ENCODE results near the gene PTRH2.

DNA sequence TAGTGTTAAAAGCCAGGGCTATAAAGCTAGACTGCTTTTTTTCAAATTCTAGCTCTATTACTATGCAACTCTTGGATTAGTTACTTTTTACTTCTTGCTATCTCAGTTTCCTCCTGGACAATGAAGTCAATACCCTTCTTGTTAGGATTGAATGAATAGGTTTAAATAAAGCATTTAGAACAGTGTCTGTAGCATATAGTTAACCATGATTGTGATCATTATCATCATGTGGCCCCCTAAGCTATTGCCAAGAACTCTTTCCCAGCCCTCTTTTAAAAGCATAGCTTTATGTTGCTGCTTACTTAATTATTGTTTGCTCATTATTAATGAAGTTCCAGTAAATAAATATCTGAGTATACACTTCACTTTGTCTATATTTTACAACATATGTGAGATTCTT is 4.7 kb upstream of the PTRH2 start:
- TF ChIP-seq POLR2AphosphoS5 (IDR thresholded peaks at IDR 0.05; ENCODE audit: insufficient read depth, low read depth, low read length) (no peak), FOS (IDR thresholded peaks at IDR 0.05; ENCODE audit: borderline replicate concordance, insufficient read depth, low read length) (no peak), POLR2A (IDR thresholded peaks at IDR 0.05; ENCODE audit: low read depth, low read length) (no peak), EZH2 (IDR thresholded peaks at IDR 0.05; ENCODE audit: borderline replicate concordance, low read depth, low read length, severe bottlenecking) (no peak), JUN (IDR thresholded peaks at IDR 0.05; ENCODE audit: borderline replicate concordance, insufficient read depth, insufficient read length, low read depth) (no peak), MYC (IDR thresholded peaks at IDR 0.05; ENCODE audit: low read depth, low read length) (no peak)
- TF ChIP-seq, protein P1, sequence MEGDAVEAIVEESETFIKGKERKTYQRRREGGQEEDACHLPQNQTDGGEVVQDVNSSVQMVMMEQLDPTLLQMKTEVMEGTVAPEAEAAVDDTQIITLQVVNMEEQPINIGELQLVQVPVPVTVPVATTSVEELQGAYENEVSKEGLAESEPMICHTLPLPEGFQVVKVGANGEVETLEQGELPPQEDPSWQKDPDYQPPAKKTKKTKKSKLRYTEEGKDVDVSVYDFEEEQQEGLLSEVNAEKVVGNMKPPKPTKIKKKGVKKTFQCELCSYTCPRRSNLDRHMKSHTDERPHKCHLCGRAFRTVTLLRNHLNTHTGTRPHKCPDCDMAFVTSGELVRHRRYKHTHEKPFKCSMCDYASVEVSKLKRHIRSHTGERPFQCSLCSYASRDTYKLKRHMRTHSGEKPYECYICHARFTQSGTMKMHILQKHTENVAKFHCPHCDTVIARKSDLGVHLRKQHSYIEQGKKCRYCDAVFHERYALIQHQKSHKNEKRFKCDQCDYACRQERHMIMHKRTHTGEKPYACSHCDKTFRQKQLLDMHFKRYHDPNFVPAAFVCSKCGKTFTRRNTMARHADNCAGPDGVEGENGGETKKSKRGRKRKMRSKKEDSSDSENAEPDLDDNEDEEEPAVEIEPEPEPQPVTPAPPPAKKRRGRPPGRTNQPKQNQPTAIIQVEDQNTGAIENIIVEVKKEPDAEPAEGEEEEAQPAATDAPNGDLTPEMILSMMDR (IDR thresholded peaks at IDR 0.05; ENCODE audit: extremely low read depth in 1 of 2, insufficient read depth in 1 of 2, low read depth in 1 of 2, low read length in 2 of 2) = no peak
- TF ChIP-seq, protein P2, sequence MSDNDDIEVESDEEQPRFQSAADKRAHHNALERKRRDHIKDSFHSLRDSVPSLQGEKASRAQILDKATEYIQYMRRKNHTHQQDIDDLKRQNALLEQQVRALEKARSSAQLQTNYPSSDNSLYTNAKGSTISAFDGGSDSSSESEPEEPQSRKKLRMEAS (IDR thresholded peaks at IDR 0.05; ENCODE audit: insufficient read depth, insufficient read length) = no peak

Data from endothelial cell of umbilical vein (primary cell).